OCI-LY3 (cell line): Measurements from ENCODE around the gene IQSEC1.

Experiments used
- CTCF ChIP-seq: fragments of 200-600, 300-600 bp; sonication (generic); IDR thresholded peaks from 2 replicates; pipeline ENCODE4 v1.5.1; 2014; ENCODE audit warnings: antibody characterized with exemption, low read length, low read depth
- EZH2phosphoT487 ChIP-seq: fragments of 200-600 bp; shearing (Covaris generic); IDR thresholded peaks from 2 replicates; pipeline ENCODE4 v1.6.1; 2018; ENCODE audit warnings: antibody characterized with exemption, mixed run types, low read depth

- TF ChIP-seq CTCF = no peak
- TF ChIP-seq EZH2phosphoT487 = no peak
These were observed 216.6 kb downstream of the IQSEC1 start for GRCh38 chr3:12856626-12857025.
